Gastroesophageal sphincter (tissue), 4 donors: ENCODE data around the gene WDR59. TPM values are rescaled to one million over a fixed set of nuclear protein-coding genes. Genes with fewer than 3 reads are reported as not detected.
"Not testable (repeated sequence)": the region's sequence is repeated elsewhere in the genome, so short reads cannot be mapped to it uniquely, and the experiment has no call there.

Experiments used
- ATAC-seq: fragments of 150-250 bp; one replicate; pipeline ENCODE4 v1.9.1; 2016; ENCODE audit warnings: mild to moderate bottlenecking, moderate library complexity
- H3K27ac ChIP-seq, 4 donors: fragments of 200-600 bp; sonication (generic) in 3 of 4; 1 replicate in 3 of 4; 2 replicates in 1 of 4; pipeline ENCODE4 v1.5.1; 2016 to 2019
- H3K27me3 ChIP-seq: fragments of 200-600 bp; sonication (generic); one replicate; pipeline ENCODE4 v1.5.1; 2019
- H3K36me3 ChIP-seq, 2 donors: fragments of 200-600 bp; sonication (generic); one replicate each; pipeline ENCODE4 v1.5.1; 2019; ENCODE audit warnings: control low read depth in 1 of 2
- H3K4me1 ChIP-seq, 3 donors: fragments of 200-600 bp; sonication (generic); 1 replicate in 2 of 3; 2 replicates in 1 of 3; pipeline ENCODE4 v1.5.1; 2016 to 2019; ENCODE audit warnings: control low read depth in 2 of 3
- H3K4me3 ChIP-seq, 2 donors: fragments of 200-600 bp; sonication (generic); one replicate each; pipeline ENCODE4 v1.5.1; 2019; ENCODE audit warnings: mild to moderate bottlenecking in 1 of 2, moderate library complexity in 1 of 2
- H3K9me3 ChIP-seq, 3 donors: fragments of 200-600 bp; sonication (generic); one replicate each; pipeline ENCODE4 v1.5.1; 2017 to 2019; ENCODE audit warnings: control low read depth in 2 of 3
- EP300 ChIP-seq: sonication (generic); formaldehyde crosslinking; IDR thresholded peaks from one replicate; pipeline ENCODE4 v1.6.1; 2017; ENCODE audit warnings: antibody characterized with exemption, mild to moderate bottlenecking
- POLR2A ChIP-seq, 2 donors: fragments of 450-650 bp; IDR thresholded peaks; one replicate each; pipeline ENCODE4 v1.6.1; 2017; ENCODE audit warnings: antibody characterized with exemption in 2 of 2, mild to moderate bottlenecking in 2 of 2, moderate library complexity in 1 of 2
- POLR2AphosphoS5 ChIP-seq: sonication (generic); formaldehyde crosslinking; IDR thresholded peaks from one replicate; pipeline ENCODE4 v1.6.1; 2017; ENCODE audit warnings: antibody characterized with exemption
- WGBS, 2 donors: methylation state at CpG; one replicate each; pipeline ENCODE4 v1.1.5; 2018; ENCODE audit warnings: low coverage in 1 of 2; 5-methylcytosine and 5-hydroxymethylcytosine counted together
- total RNA-seq, 4 donors: library from RNA; depleted of rRNA; stranded (reverse); fragments of >200 nt; gene quantifications; one replicate each; pipeline ENCODE4 v1.1.0, GENCODE V29; 2016
- TF ChIP-seq, protein P1 (sequence below), 4 experiments: fragments of 200-600 bp in 2 of 4; fragments of 450-650 bp in 2 of 4; sonication (generic) in 1 of 4; IDR thresholded peaks; one replicate each; pipeline ENCODE4 v1.5.1; 2017 to 2019; ENCODE audit warnings: antibody characterized with exemption in 4 of 4, mild to moderate bottlenecking in 2 of 4, moderate library complexity in 2 of 4

The WDR59 gene
- total RNA-seq, 4 donors from 2014 or later = 18.4 to 31.3 (median 21.4) TPM

DNA sequence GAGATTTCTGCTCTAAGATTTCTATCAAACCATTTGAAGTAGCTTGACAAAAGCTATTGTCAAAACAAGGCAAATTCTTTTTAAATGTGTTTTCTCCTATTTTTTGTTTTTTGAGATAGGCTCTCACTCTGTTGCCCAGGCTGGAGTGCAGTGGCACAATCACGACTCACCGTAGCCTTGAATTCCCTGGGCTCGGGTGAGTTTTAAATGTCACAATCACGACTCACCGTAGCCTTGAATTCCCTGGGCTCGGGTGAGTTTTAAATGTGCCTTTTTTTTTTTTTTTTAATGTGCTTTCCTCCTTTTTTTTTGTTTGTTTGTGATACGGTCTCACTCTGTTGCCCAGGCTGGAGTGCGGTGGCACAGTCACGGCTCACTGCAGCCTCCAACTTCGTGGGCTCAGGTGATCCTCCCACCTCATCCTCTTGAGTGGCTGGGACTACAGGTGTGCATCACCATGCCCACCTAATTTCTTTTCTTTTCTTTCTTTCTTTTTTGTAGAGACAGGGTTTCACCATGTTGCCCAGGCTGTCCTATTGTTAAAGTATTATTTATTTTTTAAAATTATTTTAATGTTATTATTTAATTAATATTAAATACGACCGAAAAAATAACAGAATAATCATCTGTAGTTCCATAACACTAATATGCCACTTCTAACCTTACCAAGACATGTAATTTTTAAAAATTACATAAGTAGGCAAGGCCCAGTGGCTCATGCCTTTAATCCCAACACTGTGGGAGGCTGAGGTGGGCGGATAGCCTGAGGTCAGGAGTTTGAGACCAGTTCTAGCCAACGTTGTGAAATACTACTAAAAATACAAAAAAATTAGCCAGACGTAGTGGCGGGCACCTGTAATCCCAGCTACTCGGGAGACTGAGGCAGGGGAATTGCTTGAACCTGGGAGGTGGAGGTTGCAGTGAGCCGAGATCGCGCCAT, 140.6 kb downstream of the WDR59 start:
- WGBS, 2 donors = 72 to 77% methylated on average over 12 to 20 of the region's 20 CpGs
- Histone ChIP-seq H3K27me3 (no peaks in the 10 kb centered on the region), H3K36me3 (no peaks in the 10 kb centered on the region), H3K27ac (no peak overlapping the region), H3K4me1 (no peaks in the 10 kb centered on the region), H3K9me3 (no peaks in the 10 kb centered on the region), H3K4me3 (no peak overlapping the region)
- ATAC-seq = no peak
- no peak for TF ChIP-seq POLR2A (IDR thresholded peaks at IDR 0.05)
- TF ChIP-seq POLR2AphosphoS5 = no peak
- no peak for TF ChIP-seq EP300
- TF ChIP-seq, protein P1, sequence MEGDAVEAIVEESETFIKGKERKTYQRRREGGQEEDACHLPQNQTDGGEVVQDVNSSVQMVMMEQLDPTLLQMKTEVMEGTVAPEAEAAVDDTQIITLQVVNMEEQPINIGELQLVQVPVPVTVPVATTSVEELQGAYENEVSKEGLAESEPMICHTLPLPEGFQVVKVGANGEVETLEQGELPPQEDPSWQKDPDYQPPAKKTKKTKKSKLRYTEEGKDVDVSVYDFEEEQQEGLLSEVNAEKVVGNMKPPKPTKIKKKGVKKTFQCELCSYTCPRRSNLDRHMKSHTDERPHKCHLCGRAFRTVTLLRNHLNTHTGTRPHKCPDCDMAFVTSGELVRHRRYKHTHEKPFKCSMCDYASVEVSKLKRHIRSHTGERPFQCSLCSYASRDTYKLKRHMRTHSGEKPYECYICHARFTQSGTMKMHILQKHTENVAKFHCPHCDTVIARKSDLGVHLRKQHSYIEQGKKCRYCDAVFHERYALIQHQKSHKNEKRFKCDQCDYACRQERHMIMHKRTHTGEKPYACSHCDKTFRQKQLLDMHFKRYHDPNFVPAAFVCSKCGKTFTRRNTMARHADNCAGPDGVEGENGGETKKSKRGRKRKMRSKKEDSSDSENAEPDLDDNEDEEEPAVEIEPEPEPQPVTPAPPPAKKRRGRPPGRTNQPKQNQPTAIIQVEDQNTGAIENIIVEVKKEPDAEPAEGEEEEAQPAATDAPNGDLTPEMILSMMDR (IDR thresholded peaks at IDR 0.05) = no peak

DNA sequence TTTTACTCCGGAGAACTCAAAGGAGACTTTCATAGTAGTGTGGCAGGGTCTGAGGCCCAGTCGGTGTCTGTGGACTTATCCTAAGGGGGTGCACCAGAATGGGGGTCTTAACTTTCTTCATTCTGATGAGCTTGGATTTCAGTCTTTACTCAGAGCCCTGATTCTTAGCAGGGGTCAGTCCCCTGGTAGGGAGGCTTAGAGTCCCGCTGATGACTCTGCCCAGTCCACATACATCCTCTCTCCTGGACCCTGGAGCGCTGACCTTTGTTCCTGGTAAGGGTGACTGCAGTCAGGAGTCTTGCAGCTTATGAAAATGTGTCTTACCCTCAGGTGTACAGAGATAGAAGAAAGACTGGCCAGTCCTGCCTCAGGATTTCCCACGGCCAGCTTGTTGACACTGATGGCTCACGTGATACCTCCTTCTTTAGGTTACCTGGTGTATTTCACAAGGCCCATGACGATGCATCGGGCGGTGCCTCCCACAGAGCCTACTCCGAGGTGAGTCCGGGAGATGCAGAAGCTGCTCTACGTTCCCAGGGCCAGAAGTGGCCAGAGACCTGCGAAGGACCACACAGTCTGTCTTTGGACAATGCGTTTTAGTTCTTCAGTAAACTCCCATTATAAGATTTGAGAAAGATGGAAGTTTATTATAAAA, 141.4 kb downstream of the WDR59 start:
- H3K27ac ChIP-seq, H3K36me3 ChIP-seq, ATAC-seq, H3K4me3 ChIP-seq, H3K27me3 ChIP-seq, H3K9me3 ChIP-seq, H3K4me1 ChIP-seq: not testable (repeated sequence)
- 74% methylated on average over 6 of the region's 14 CpGs; no CpG with 5 or more reads in 1 of the 2 donors for WGBS, 2 donors

DNA sequence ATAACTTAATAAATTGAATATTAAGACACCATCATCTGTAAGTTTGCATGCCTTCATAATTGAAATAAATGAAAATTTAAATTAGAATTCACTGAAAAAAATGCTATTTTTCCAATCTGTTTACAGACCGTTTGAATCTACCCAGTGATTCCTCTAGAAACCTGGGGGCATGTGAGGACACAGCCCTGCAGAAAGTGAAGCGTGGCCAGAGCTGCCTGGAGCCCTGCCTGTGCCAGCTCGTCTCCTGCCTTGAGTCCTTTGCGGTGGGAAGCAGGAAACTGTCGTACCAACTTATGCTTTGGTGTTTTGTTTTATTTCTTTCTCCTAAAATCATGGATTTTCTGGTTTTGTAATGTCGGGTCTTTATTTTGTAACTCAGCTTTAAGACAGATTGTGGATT, 142.5 kb downstream of the WDR59 start:
- 23 to 47% methylated on average over 6 of the region's 6 CpGs for WGBS, 2 donors
- no peaks in the 10 kb centered on the region for H3K36me3 ChIP-seq
- H3K4me3 ChIP-seq = no peak overlapping the region
- H3K27me3 ChIP-seq = no peaks in the 10 kb centered on the region
- ATAC-seq = no peak
- TF ChIP-seq POLR2A (IDR thresholded peaks at IDR 0.05) (no peak), EP300 (no peak), POLR2AphosphoS5 (no peak)
- TF ChIP-seq, protein P1 (IDR thresholded peaks at IDR 0.05) = no peak
- H3K27ac ChIP-seq = no peak overlapping the region
- peaks cover 0 to 1% (median 0%) of the 10 kb centered on the region in 3 donors for H3K4me1 ChIP-seq
- no peaks in the 10 kb centered on the region for H3K9me3 ChIP-seq

- H3K27me3 ChIP-seq = no peaks in the 10 kb centered on the region
- no peak overlapping the region for H3K4me3 ChIP-seq
- WGBS, 2 donors = 51% methylated on average over 3 of the region's 3 CpGs; no CpG with 5 or more reads in 1 of the 2 donors
- H3K4me1 ChIP-seq = peaks cover 0 to 6% (median 0%) of the 10 kb centered on the region in 3 donors
- H3K27ac ChIP-seq = no peak overlapping the region
- no peaks in the 10 kb centered on the region for H3K36me3 ChIP-seq
- no peak for ATAC-seq
- no peaks in the 10 kb centered on the region for H3K9me3 ChIP-seq
- TF ChIP-seq EP300 (no peak), POLR2AphosphoS5 (no peak), POLR2A (IDR thresholded peaks at IDR 0.05) (no peak)
- TF ChIP-seq, protein P1 (IDR thresholded peaks at IDR 0.05) = no peak
Observed at GRCh38 chr16:74841904-74842303, 143.0 kb downstream of the WDR59 start.

- WGBS, 2 donors = 33 to 80% methylated on average over 1 to 2 of the region's 2 CpGs
- no peaks in the 10 kb centered on the region for H3K27me3 ChIP-seq
- no peak for ATAC-seq
- no peak overlapping the region for H3K27ac ChIP-seq
- H3K4me1 ChIP-seq = peaks cover 0 to 11% (median 0%) of the 10 kb centered on the region in 3 donors
- H3K4me3 ChIP-seq = no peak overlapping the region
- H3K36me3 ChIP-seq = no peaks in the 10 kb centered on the region
- no peak for TF ChIP-seq POLR2AphosphoS5
- no peak for TF ChIP-seq EP300
- TF ChIP-seq, protein P1 (IDR thresholded peaks at IDR 0.05) = no peak
- TF ChIP-seq POLR2A (IDR thresholded peaks at IDR 0.05) = no peak
- no peaks in the 10 kb centered on the region for H3K9me3 ChIP-seq
Observed at GRCh38 chr16:74841469-74841868, 143.5 kb downstream of the WDR59 start.
